ENCODE measurements around the gene SCN3A. TPM values are rescaled to one million over a fixed set of nuclear protein-coding genes. Genes with fewer than 3 reads are reported as not detected.

The SCN3A gene
- total and polyA plus RNA-seq, 2 donors (not counting 3 experiments of a cell fraction or from before 2014, with no cell fraction given), result not detected

GRCh38 chr2:165245081-165245793 lies 41.4 kb upstream of the SCN3A start:
- POLR2A ChIA-PET, result no interaction called here
- Histone ChIP-seq H4K20me1 (replicated peaks; ENCODE audit: control insufficient read depth, extremely low read depth, insufficient read depth, low read length) (no peaks in the 10 kb centered on the region), H3K9me3 (replicated peaks; ENCODE audit: control insufficient read depth, insufficient read depth, low read length) (no peaks in the 10 kb centered on the region), H3K79me2 (ENCODE audit: control insufficient read depth, insufficient read depth, low read length) (no peaks in the 10 kb centered on the region), H3K27ac (ENCODE audit: insufficient read depth, low read depth, low read length) (no peak overlapping the region), H3K27me3 (ENCODE audit: control insufficient read depth in 2 of 2, insufficient read depth in 2 of 2, low read length in 2 of 2) (peaks cover 0 to 2% of the 10 kb centered on the region in 2 experiments), H3K4me3 (replicated peaks in 1 of 3; ENCODE audit: insufficient read depth in 1 of 3, low read depth in 1 of 3, low read length in 3 of 3) (no peak overlapping the region), H3K4me2 (ENCODE audit: insufficient read depth, low read length) (no peak overlapping the region), H3K36me3 (ENCODE audit: control insufficient read depth in 2 of 2, extremely low read depth in 1 of 2, insufficient read depth in 2 of 2, low read length in 2 of 2) (no peaks in the 10 kb centered on the region), H2AFZ (ENCODE audit: low read depth, low read length) (no peak overlapping the region), H3K9ac (replicated peaks; ENCODE audit: extremely low read depth, insufficient read depth, low read length) (no peak overlapping the region), H3K4me1 (ENCODE audit: control insufficient read depth, extremely low read depth, insufficient read depth, low read length) (no peaks in the 10 kb centered on the region), H3K9me1 (replicated peaks; ENCODE audit: control insufficient read depth, extremely low read depth, insufficient read depth, low read length) (no peaks in the 10 kb centered on the region)
- BruUV-seq (replicated peaks), result no TSS peak
- dilution Hi-C loops (cut with MboI; ENCODE audit: extremely low pct_ligation_motif_present, low sequenced_read_pairs) (no loop called here), intact Hi-C loops (cut with micrococcal nuclease) (no loop called here)
- TF ChIP-seq JUN (IDR thresholded peaks at IDR 0.05; ENCODE audit: borderline replicate concordance, insufficient read depth, insufficient read length, low read depth), result no peak
- TF ChIP-seq MAX (IDR thresholded peaks at IDR 0.05; ENCODE audit: insufficient read depth, insufficient read length), result no peak
- no peak for TF ChIP-seq GATA2 (IDR thresholded peaks at IDR 0.05; ENCODE audit: insufficient read depth, insufficient read length, low read depth, low read length)
- no peak for TF ChIP-seq MYC (IDR thresholded peaks at IDR 0.05; ENCODE audit: low read depth, low read length)
- no peak for TF ChIP-seq EZH2 (IDR thresholded peaks at IDR 0.05; ENCODE audit: borderline replicate concordance, low read depth, low read length, severe bottlenecking)
- TF ChIP-seq POLR2AphosphoS5 (IDR thresholded peaks at IDR 0.05; ENCODE audit: insufficient read depth, low read depth, low read length), result no peak
- FAIRE-seq, result no peak
- no peak for DNase-seq (ENCODE audit: low read depth, low spot score)
- CTCF ChIA-PET, result no interaction called here

- intact Hi-C loops (cut with micrococcal nuclease), result no loop called here
- TF ChIP-seq POLR2A (IDR thresholded peaks at IDR 0.05; ENCODE audit: low read depth, low read length) (no peak), POLR2AphosphoS5 (IDR thresholded peaks at IDR 0.05; ENCODE audit: insufficient read depth, low read depth, low read length) (no peak), MAX (IDR thresholded peaks at IDR 0.05; ENCODE audit: insufficient read depth, insufficient read length) (no peak), MYC (IDR thresholded peaks at IDR 0.05; ENCODE audit: low read depth, low read length) (no peak), FOS (IDR thresholded peaks at IDR 0.05; ENCODE audit: borderline replicate concordance, insufficient read depth, low read length) (no peak), JUN (IDR thresholded peaks at IDR 0.05; ENCODE audit: borderline replicate concordance, insufficient read depth, insufficient read length, low read depth) (no peak), EZH2 (IDR thresholded peaks at IDR 0.05; ENCODE audit: borderline replicate concordance, low read depth, low read length, severe bottlenecking) (no peak), CTCF (IDR thresholded peaks at IDR 0.05; ENCODE audit: extremely low read depth in 1 of 2, insufficient read depth in 1 of 2, low read depth in 1 of 2, low read length in 2 of 2) (no peak), GATA2 (IDR thresholded peaks at IDR 0.05; ENCODE audit: insufficient read depth, insufficient read length, low read depth, low read length) (no peak)
- CTCF ChIA-PET, result interaction anchor here (0.7 kb wide), 1 partner anchor 633 kb away, joined by 3 read pairs; no protein-coding TSS in a partner anchor
Observed at GRCh38 chr2:165240916-165241315, 37.1 kb upstream of the SCN3A start.

More at GRCh38 chr2:165240916-165241315, 37.1 kb upstream of the SCN3A start:
- POLR2A ChIA-PET, result no interaction called here
- no peak overlapping the region for H3K4me3 ChIP-seq (replicated peaks in 1 of 3; ENCODE audit: insufficient read depth in 1 of 3, low read depth in 1 of 3, low read length in 3 of 3)
- dilution Hi-C loops (cut with MboI; ENCODE audit: extremely low pct_ligation_motif_present, low sequenced_read_pairs), result no loop called here
- no peaks in the 10 kb centered on the region for H4K20me1 ChIP-seq (replicated peaks; ENCODE audit: control insufficient read depth, extremely low read depth, insufficient read depth, low read length)
- H3K79me2 ChIP-seq (ENCODE audit: control insufficient read depth, insufficient read depth, low read length), result no peaks in the 10 kb centered on the region
- FAIRE-seq (no peak), DNase-seq (ENCODE audit: low read depth, low spot score) (no peak)
- no peaks in the 10 kb centered on the region for H3K36me3 ChIP-seq (ENCODE audit: control insufficient read depth in 2 of 2, extremely low read depth in 1 of 2, insufficient read depth in 2 of 2, low read length in 2 of 2)
- no peaks in the 10 kb centered on the region for H3K9me3 ChIP-seq (replicated peaks; ENCODE audit: control insufficient read depth, insufficient read depth, low read length)
- no peak overlapping the region for H3K9ac ChIP-seq (replicated peaks; ENCODE audit: extremely low read depth, insufficient read depth, low read length)
- no peaks in the 10 kb centered on the region for H3K4me1 ChIP-seq (ENCODE audit: control insufficient read depth, extremely low read depth, insufficient read depth, low read length)
- no peak overlapping the region for H2AFZ ChIP-seq (ENCODE audit: low read depth, low read length)
- H3K27ac ChIP-seq (ENCODE audit: insufficient read depth, low read depth, low read length), result no peak overlapping the region
- no peaks in the 10 kb centered on the region for H3K27me3 ChIP-seq (ENCODE audit: control insufficient read depth in 2 of 2, insufficient read depth in 2 of 2, low read length in 2 of 2)
- H3K9me1 ChIP-seq (replicated peaks; ENCODE audit: control insufficient read depth, extremely low read depth, insufficient read depth, low read length), result no peaks in the 10 kb centered on the region
- no TSS peak for BruUV-seq (replicated peaks)
- no peak overlapping the region for H3K4me2 ChIP-seq (ENCODE audit: insufficient read depth, low read length)
